HepG2 (cell line): ENCODE data around the gene PAIP2. TPM values are rescaled to one million over a fixed set of nuclear protein-coding genes. Genes with fewer than 3 reads are reported as not detected.

Experiments
- KAT2B ChIP-seq: fragments of 150-350 bp; IDR thresholded peaks from 2 replicates; pipeline ENCODE4 v1.6.1; 2014; ENCODE audit warnings: low read depth, low read length, borderline replicate concordance
- KDM4B ChIP-seq: sonication (generic); formaldehyde crosslinking; IDR thresholded peaks from 2 replicates; pipeline ENCODE4 v1.4.0; 2020; ENCODE audit warnings: missing genetic modification reagents
- RBM22 ChIP-seq: fragments of 200-400 bp; formaldehyde crosslinking; optimal IDR thresholded peaks from 2 replicates; pipeline ENCODE3; 2017; ENCODE audit warnings: mild to moderate bottlenecking, low read length, moderate library complexity
- SETDB1 ChIP-seq: sonication (generic); formaldehyde crosslinking; IDR thresholded peaks from 2 replicates; pipeline ENCODE4 v1.5.1; 2020; ENCODE audit warnings: missing genetic modification reagents, mild to moderate bottlenecking, borderline replicate concordance
- ZFP82 ChIP-seq: sonication (generic); formaldehyde crosslinking; IDR thresholded peaks from 2 replicates; pipeline ENCODE4 v1.5.1; 2020; ENCODE audit warnings: mild to moderate bottlenecking, missing genetic modification reagents, borderline replicate concordance
- polyA plus RNA-seq, 8 experiments: library from polyadenylated mRNA; depleted of rRNA in 3 of 8; stranded (reverse) in 7 of 8; unstranded in 1 of 8; fragments of >200 nt; fragmentation: Illumina TruSeq in 4 of 8; extraction: Trizol in 4 of 8; gene quantifications; 2 replicates each; pipeline versions ENCODE4 v1.2.1 to v1.2.3, GENCODE V29; 2011 to 2016; ENCODE audit warnings: low read depth in 4 of 8, missing spikeins in 1 of 8, mixed read lengths in 1 of 8; ENCODE audit not compliant: insufficient read depth in 1 of 8
- total RNA-seq, 5 experiments: library from RNA; depleted of rRNA; stranded (reverse); fragments of >200 nt; fragmentation: Illumina TruSeq; extraction: Trizol; gene quantifications; 2 replicates each; pipeline ENCODE4 v1.2.3, GENCODE V29; 2016; ENCODE audit warnings: low read depth in 1 of 5
- TF ChIP-seq, protein P1 (sequence below): IDR thresholded peaks from 2 replicates; pipeline ENCODE4 v1.6.1; 2016; ENCODE audit warnings: missing genetic modification reagents, missing compliant biosample characterization
- TF ChIP-seq, protein P2 (sequence below), 2 experiments: sonication (generic) in 1 of 2; formaldehyde crosslinking in 1 of 2; IDR thresholded peaks; 2 replicates each; pipeline versions ENCODE4 v1.4.0 to v1.6.1; 2016 to 2020; ENCODE audit warnings: borderline replicate concordance in 1 of 2, low read depth in 1 of 2, mild to moderate bottlenecking in 1 of 2, missing genetic modification reagents in 1 of 2
- TF ChIP-seq, protein P3 (sequence below): IDR thresholded peaks from 2 replicates; pipeline ENCODE4 v1.6.1; 2016; ENCODE audit warnings: missing compliant biosample characterization, missing genetic modification reagents, borderline replicate concordance
- TF ChIP-seq, protein P4 (sequence below): sonication (generic); formaldehyde crosslinking; IDR thresholded peaks from 2 replicates; pipeline ENCODE4 v1.5.1; 2020; ENCODE audit warnings: mild to moderate bottlenecking, missing genetic modification reagents, moderate library complexity
- TF ChIP-seq, protein P5 (sequence below): sonication (generic); formaldehyde crosslinking; IDR thresholded peaks from 2 replicates; pipeline ENCODE4 v1.4.0; 2020; ENCODE audit warnings: low read depth, mild to moderate bottlenecking, missing genetic modification reagents

The PAIP2 gene
- total and polyA plus RNA-seq, 2 of the 13 experiments (the other 11 are each of a cell fraction or from before 2014, with no cell fraction given) = 61.5 to 76.3 TPM

DNA sequence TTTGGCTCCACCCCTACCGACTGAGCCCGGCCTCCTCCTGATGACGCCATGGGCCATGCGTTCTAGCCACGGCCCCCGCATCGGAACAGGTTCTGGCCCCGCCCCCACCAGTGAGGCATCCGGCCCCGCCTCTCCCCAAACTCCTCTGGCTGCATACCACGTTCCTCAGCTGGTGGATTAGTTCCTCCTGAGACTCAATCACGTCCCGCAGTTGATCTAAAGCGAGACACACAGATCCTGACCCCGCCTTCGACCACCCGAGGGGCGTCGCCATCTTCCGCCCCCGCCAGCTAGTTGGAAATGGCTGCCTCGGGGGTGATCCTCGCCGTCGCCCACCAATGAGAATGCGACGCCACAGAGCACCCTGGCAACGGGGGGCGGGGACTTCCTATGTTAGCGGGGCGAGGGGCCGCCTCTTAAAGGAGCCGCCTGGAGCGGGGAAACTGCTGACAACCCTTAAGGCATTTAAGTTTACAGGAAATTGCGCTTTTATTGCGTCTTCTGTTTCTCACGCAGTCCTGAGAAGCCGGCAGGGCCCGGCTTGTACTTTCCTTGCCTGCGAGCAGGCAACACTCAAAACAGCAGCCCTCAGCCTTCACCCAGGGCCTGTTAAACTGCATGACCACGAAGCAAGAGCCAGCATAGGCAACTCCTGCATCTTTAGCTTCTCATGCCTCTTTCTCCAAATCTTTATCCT lies 62.3 kb downstream of the PAIP2 start, which contains the start of gene SPATA24 (continued):
- no peak for TF ChIP-seq ZFP82 (CRISPR knock-in tag)
- TF ChIP-seq KAT2B = no peak
- TF ChIP-seq, protein P1, sequence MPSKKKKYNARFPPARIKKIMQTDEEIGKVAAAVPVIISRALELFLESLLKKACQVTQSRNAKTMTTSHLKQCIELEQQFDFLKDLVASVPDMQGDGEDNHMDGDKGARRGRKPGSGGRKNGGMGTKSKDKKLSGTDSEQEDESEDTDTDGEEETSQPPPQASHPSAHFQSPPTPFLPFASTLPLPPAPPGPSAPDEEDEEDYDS (CRISPR knock-in tag) = peak; percentile 32; the same call in 1 of the 2 replicates
- TF ChIP-seq KDM4B (CRISPR knock-in tag) = no peak; the same call in 1 of the 2 replicates
- peak; percentile 69 for TF ChIP-seq RBM22
- TF ChIP-seq, protein P2, sequence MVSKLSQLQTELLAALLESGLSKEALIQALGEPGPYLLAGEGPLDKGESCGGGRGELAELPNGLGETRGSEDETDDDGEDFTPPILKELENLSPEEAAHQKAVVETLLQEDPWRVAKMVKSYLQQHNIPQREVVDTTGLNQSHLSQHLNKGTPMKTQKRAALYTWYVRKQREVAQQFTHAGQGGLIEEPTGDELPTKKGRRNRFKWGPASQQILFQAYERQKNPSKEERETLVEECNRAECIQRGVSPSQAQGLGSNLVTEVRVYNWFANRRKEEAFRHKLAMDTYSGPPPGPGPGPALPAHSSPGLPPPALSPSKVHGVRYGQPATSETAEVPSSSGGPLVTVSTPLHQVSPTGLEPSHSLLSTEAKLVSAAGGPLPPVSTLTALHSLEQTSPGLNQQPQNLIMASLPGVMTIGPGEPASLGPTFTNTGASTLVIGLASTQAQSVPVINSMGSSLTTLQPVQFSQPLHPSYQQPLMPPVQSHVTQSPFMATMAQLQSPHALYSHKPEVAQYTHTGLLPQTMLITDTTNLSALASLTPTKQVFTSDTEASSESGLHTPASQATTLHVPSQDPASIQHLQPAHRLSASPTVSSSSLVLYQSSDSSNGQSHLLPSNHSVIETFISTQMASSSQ (IDR thresholded peaks at IDR 0.05; ENCODE audit: low read depth) = no peak
- TF ChIP-seq, protein P2 (CRISPR knock-in tag; IDR thresholded peaks at IDR 0.05; ENCODE audit: borderline replicate concordance) = peak; percentile 60; the same call in 1 of the 2 replicates
- TF ChIP-seq SETDB1 (CRISPR knock-in tag) = no peak
- TF ChIP-seq, protein P3, sequence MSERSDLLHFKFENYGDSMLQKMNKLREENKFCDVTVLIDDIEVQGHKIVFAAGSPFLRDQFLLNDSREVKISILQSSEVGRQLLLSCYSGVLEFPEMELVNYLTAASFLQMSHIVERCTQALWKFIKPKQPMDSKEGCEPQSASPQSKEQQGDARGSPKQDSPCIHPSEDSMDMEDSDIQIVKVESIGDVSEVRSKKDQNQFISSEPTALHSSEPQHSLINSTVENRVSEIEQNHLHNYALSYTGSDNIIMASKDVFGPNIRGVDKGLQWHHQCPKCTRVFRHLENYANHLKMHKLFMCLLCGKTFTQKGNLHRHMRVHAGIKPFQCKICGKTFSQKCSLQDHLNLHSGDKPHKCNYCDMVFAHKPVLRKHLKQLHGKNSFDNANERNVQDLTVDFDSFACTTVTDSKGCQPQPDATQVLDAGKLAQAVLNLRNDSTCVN (CRISPR knock-in tag) = no peak
- TF ChIP-seq, protein P4, sequence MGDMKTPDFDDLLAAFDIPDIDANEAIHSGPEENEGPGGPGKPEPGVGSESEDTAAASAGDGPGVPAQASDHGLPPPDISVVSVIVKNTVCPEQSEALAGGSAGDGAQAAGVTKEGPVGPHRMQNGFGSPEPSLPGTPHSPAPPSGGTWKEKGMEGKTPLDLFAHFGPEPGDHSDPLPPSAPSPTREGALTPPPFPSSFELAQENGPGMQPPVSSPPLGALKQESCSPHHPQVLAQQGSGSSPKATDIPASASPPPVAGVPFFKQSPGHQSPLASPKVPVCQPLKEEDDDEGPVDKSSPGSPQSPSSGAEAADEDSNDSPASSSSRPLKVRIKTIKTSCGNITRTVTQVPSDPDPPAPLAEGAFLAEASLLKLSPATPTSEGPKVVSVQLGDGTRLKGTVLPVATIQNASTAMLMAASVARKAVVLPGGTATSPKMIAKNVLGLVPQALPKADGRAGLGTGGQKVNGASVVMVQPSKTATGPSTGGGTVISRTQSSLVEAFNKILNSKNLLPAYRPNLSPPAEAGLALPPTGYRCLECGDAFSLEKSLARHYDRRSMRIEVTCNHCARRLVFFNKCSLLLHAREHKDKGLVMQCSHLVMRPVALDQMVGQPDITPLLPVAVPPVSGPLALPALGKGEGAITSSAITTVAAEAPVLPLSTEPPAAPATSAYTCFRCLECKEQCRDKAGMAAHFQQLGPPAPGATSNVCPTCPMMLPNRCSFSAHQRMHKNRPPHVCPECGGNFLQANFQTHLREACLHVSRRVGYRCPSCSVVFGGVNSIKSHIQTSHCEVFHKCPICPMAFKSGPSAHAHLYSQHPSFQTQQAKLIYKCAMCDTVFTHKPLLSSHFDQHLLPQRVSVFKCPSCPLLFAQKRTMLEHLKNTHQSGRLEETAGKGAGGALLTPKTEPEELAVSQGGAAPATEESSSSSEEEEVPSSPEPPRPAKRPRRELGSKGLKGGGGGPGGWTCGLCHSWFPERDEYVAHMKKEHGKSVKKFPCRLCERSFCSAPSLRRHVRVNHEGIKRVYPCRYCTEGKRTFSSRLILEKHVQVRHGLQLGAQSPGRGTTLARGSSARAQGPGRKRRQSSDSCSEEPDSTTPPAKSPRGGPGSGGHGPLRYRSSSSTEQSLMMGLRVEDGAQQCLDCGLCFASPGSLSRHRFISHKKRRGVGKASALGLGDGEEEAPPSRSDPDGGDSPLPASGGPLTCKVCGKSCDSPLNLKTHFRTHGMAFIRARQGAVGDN (CRISPR knock-in tag) = peak; percentile 90
- TF ChIP-seq, protein P5, sequence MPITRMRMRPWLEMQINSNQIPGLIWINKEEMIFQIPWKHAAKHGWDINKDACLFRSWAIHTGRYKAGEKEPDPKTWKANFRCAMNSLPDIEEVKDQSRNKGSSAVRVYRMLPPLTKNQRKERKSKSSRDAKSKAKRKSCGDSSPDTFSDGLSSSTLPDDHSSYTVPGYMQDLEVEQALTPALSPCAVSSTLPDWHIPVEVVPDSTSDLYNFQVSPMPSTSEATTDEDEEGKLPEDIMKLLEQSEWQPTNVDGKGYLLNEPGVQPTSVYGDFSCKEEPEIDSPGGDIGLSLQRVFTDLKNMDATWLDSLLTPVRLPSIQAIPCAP = no peak
